Measurements from ENCODE around the gene GPR32.

The GPR32 gene

DNA sequence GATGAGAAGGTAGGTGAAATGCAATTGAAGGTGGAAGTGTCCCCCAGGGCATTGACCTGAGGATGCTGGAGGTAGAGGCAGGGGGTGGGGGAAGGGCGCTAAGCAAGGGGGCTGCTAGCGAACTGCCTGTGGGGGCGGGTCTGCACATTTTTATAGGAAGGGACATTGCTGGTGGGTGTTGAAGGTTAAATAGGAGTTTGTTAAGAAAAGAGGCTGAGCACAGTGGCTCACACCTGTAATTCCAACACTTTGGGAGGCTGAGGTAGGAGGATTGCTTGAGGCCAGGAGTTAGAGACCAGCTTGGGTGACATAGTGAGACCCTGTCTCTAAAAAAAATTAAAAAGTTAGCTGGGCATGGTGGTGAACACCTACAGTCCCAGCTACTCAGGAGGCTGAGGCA lies 14.4 kb downstream of the GPR32 start:
- no peak for DNase-seq

DNA sequence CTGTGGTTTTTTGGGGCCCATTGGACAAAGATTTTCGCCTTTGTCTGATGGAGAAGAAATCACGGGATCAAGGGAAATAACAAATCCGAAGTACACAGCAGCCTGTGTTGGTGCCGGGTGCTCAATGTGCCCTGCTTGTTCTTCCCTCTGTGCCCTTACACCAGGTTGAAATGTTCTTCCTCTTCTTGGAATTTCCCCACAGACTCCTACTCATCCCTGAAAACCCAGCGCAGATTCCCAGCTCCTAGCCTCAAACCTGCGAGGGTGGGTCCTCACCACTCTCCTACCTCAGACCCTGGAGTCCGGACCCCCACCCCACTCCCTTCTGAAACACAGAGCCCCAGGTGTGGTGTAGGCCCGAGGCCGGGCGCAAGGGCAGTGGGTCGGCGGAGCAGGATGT lies 15.1 kb downstream of the GPR32 start:
- no peak for DNase-seq

DNA sequence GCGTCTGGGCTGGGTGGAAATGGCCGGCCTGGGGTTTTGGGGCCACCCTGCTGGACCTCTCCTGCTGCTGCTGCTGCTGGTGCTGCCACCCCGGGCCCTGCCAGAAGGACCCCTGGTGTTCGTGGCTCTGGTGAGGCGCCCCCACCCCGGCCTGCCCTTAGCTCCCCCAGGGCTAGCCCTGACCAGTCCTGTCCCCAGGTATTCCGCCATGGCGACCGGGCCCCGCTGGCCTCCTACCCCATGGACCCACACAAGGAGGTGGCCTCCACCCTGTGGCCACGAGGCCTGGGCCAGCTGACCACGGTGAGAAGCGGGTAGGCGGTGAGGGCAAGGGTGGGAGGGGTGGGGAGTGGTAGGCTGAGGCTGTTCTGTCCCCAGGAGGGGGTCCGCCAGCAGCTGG lies 20.1 kb downstream of the GPR32 start, which contains the start of gene ACP4:
ACP4 (plus strand) TSS at position 20 of the 400 bp plus-strand sequence; CDS start at position 20, 0 bp downstream.
- no peak for DNase-seq

DNA sequence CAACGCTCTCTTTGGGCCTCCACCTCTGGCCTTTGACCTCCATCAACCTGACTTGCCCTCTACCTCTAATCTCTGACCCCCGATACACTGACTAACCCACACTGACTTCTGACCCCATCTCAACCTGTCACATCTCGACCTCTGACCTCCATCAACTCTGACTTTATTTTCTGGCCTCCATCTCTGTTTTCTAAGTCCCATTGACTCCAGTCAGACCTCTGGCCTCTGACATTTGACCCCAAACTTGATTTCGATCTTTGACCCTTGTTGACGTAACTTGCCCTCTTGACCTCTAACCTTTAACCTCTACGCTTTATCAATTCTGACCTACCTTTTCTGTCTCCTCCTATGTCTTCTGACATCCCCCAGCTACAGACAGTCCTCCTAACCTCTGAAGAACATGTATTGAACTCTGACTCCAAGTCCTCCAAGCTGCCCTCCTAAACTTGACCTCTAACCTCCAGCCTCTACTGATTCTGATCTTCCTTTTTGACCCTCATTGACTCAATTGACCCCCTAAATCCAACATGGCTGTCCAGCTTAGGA lies 20.7 kb downstream of the GPR32 start:
- no peak for DNase-seq

DNA sequence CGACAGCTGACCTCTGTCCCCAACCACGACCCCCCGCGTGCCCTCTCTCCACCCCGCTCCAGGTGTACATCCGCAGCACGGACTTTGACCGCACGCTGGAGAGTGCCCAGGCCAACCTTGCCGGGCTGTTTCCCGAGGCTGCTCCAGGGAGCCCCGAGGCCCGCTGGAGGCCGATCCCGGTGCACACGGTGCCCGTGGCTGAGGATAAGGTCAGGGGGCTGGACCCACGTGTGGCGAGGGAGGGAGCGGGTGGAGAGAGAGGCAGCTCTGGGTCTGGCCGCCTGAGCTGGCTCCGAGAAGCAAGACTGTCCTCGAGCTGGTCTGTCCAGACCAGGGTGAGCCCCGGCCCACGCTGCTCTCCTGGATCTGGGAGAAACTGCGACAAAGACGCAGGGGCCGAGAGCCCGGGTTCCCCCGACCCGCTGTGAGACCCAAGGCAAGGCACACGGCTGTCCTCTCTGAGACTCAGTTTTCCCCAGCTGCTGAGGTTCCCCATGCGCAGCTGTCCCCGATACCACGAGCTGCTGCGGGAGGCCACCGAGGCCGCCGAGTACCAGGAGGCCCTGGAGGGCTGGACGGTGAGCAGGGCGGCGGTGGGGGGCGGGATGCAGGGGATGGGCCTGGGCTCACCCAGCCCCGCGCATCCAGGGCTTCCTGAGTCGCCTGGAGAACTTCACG lies 21.5 kb downstream of the GPR32 start:
- no peak for DNase-seq

DNA sequence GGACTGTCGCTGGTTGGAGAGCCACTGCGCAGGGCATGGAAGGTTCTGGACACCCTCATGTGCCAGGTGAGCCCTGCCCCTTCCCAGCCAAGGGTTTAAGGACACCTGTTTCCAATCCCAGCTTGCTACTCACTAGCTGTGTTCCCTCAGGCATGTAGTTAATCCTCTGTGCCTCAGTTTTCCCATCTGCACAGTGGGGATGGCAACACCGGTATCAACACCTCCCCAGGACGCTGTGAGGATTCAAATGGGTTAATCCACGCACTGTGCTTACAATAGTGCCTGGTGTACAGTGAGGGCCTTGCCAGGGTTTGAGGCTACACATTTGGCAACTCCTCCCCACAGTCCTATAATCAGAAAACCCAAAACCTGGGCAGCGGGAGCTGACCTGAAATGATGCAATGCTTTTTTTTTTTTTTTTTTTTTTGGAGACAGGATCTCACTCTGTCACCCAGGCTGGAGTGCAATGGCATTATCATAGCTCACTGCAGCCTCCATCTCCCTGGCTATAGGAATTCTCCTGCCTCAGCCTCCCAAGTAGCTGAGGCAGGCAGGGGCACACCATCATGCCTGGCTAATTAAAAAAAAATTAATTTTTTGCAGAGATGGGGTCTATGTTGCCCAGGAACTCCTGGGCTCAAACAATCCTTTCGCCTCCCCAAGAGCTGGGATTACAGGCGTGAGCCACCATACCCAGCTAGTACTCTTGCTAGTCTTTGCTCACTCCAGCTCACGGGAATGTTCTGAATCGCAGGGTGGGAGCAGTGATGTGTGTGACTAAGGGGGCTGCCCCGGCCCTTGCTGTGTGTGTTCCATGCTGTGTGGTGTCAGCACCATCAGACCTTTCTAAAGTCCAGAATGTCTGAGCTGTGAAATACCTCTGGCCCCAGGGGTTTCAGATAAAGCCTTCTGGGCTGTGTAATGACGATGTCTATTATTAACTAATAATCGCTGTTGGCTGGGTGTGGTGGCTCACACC lies 22.3 kb downstream of the GPR32 start:
- DNase-seq = no peak

DNA sequence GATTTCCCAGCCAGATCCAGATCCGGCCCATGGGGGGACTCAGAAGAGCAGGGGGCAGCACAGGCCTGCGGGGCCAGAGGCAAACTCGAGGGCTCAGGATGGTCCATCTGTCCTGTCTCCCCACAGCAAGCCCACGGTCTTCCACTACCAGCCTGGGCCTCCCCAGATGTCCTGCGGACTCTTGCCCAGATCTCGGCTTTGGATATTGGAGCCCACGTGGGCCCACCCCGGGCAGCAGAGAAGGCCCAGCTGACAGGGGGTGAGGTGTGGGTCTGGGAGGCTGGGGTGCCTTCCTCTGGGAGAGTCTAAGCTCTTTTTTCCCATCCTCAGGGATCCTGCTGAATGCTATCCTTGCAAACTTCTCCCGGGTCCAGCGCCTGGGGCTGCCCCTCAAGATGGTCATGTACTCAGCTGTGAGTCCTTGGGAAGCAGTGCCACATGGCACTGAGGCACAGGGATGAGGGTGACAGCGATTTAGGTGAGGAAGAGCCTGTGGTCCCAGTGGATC lies 23.3 kb downstream of the GPR32 start:
- no peak for DNase-seq

DNA sequence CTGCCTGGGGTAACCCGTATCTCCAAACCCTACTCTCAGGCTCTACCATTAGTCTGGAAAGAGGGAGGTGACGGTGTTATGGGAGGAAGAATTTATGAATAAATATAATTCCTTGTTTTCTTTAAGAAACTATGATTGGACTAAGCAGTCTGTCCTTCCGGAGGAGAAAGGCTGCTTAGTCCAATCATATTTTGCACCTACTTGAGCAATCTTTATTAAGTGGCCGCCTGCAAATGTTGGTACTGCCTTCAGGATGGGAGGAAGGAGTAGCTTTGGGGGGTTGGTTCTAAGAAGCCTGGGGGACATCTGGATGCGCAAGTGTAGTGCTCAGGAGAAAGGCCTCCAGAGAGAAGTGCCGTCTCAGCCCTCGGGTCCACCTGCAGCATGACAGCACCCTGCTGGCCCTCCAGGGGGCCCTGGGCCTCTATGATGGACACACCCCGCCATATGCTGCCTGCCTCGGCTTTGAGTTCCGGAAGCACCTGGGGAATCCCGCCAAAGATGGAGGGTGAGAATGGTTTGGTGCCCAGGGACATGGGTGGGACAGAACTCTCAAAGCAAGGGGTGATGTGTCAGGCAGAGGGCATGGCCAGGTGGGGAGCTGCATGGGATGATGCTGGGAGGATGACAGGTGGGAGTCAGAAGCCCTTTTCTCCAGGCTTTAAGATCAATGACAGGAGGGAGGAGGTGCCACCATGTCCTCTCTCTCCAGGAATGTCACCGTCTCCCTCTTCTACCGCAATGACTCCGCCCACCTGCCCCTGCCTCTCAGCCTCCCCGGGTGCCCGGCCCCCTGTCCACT lies 24.0 kb downstream of the GPR32 start:
- DNase-seq = peak; percentile 30 to 41

DNA sequence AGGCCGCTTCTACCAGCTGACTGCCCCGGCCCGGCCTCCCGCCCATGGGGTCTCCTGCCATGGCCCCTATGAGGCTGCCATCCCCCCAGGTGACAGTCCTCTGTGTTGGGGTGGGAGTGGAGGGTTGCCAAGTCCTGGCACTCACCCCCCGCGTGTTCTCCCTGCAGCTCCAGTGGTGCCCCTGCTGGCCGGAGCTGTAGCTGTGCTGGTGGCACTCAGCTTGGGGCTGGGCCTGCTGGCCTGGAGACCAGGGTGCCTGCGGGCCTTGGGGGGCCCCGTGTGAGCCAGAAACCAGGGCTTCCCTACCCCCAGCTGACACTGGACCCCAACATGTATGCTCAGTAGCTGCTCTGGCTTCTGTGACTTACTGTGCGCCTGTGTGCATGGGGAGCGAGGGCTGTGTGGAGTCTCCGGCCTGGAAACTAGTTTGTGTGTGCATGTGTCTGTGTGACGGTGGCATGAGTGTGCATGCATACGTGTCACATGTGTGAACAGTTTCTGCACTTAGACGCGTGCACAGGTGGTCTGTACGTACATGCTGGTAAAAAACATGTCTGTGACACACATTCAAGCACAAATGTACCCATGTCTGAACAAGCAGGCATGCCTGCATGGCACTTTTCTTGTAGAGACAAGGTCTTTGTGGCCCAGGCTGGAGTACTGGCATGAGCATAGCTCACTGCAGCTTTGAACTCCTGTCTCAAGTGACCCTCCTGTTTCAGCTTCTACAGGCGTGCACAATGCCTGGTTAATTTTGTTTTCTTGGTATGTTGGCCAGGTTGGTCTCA lies 24.8 kb downstream of the GPR32 start:
- DNase-seq = no peak

DNA sequence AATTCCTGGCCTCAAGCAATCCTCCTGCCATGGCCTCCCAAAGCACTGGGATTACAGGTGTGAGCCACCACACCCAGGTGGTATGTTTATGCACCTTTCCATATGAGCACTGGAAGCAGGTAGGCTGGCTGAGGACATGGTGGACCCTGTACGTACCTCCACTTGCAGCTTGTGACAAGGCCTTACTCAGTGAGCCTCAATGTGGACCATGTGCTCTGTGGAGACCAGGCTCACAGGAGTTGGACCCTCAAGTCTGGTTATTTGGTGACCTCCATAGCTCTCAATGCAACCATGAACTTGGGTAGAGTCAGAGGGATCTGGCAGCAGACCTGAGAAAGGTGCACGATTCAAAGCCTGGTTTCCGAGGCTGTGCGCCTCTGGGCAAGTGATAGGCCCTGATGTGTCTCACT lies 25.4 kb downstream of the GPR32 start:
- no peak for DNase-seq

DNA sequence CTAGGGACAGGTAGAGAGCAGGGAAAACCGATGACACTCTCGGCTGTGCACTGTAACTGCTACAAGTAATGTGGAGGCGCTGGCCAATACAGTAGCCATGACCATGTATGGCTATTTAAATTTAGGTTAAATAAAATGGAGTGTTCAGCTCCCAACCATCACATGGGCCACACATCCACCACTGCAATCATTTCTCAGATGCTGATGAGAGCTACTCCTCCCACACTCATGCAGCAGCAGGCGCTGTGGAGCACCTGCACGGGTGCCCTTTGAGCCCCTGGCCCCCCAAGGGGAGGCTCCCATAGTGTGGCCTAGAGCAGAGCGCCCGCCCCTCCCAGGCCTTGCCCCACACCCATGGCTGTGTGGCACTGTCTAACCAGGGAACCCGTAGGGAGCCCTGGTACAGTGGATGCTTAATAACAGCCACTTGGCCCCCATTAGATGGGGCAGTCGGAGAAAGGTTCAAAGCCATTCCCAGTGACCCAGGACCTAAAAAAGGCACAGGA lies 25.9 kb downstream of the GPR32 start:
- peak in 1 of 2 experiments; percentile 31 for DNase-seq

DNA sequence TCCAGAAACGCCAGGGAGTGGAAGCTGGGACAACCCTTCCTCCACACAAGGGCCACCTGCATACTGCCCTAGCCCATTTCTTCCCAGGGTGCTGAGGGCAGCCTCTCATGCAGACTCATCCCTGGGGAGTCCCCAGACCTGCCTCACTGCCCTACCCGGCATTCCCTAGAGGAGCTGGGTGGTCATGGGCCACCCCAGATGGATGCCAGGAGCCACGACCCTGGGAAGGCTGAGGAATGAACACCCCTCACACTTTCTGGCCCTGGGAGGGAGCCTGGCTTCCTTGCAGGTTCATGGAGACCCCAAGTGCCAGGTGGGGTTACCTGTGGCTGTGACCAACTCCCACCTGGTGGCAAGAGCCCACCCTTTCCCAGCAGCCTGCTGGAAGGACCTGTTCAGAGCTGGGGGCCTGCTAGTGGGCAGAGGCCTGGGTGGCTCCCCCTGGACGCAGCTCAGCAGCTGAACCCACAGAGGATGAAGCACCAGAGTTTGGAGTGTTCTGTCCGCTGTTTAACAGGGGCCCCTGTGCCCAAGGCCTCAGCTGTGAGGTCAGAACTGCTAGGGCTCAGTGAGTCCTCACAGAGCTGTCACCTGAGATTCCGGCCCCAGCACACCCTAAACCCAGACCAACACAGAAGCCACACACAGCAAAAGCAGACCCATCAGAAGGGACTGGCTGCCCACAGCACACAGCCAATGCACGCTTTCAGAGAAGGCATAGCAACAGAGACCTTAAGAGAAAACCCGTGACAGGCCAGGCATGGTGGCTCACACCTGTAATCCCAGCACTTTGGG lies 26.6 kb downstream of the GPR32 start:
- DNase-seq = no peak

DNA sequence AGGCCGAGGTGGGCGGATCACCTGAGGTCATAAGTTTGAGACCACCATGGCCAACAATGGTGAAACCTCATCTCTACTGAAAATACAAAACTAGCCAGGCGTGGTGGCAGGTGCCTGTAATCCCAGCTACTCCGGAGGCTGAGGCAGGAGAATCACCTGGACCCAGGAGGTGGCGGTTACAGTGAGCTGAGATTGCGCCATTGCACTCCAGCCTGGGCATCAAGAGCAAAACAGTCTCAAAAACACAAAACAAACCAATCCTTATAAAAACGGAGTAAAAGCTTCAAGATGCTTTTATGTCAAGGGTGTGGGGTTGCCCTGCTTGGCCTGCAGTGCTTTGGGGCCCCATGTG lies 27.1 kb downstream of the GPR32 start:
- DNase-seq = no peak

DNA sequence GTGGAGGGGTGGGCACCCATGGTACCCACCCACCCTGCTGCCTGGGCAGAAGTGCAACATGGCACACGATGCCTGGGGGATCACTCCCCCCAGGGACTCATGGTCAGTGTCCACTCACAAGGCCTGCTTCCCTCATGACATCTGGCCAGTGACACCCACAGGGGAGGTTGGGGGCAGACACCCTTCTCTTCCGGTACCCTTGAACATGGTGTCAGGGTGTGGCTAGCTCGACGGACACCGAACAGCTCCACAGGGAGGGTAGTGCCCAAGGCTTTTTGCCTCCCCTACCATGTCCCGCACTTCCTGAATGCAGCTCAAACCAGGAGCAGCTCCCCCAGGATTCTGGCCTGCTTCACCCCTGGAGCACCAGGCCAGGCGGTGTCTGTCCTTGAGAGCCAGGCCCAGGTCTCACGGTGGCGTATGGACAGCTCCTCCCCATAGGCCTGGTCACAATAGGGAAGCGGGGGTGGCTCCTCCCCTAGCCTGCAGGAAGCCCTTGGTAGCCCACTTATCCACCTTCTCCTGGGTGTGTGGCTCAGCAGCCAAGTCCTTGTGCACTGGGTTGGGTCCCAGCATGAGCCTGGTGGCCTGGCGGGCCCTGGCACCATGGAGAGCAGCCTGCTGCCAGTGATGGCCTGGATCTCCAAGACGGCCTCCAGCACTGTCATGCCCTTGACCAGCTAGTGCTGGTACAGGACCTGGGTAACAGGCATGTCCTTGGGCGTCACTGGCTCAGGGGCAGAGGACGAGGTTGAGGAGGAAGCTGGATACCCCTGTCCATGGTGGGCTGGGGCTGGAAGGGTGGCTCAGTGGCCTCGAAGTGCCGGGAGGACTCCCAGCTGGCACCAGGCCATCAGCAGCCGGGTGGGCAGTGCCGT lies 27.8 kb downstream of the GPR32 start:
- no peak for DNase-seq

DNA sequence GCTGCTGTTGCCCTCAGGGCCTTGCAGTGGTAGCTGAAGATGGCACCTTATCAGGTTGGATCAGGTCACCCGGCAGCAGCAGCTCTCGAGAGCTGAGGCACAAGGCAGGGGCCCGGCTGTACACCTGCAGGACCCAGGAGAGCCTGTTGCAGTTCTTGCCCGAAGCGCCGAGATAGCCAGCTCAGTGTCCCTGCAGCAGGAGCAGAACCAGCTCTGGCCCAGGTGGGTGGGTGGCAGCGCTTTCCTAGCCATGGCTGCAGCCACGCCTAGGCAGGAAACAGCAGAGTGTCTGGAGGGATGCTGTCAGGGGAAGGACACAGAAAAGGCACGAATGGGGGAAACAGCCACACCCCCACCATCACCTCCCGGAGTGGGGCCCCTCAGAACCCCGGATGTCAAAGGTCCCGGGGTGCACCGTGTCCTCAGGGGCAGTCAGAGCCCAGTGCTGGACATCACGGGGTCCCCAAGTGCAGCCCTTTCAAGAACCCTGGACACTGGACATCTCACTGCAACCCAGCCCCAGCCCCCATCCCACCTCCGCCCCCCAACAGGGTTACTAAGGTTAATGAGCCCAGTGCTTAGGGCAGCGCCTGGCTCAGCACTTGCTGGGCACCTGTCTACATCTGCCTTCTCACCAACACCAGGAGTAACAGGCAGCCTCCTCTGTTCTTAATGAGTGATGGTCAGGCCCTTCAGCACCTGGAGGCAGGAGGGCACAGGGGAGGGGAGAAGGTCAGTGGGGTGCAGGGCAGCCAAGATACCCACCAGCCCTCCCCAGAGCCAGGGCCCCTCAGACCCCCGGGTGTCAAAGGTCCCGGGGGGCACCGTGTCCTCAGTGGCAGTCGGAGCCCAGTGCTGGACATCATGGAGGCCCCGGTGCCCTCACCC lies 28.6 kb downstream of the GPR32 start:
- DNase-seq = no peak

DNA sequence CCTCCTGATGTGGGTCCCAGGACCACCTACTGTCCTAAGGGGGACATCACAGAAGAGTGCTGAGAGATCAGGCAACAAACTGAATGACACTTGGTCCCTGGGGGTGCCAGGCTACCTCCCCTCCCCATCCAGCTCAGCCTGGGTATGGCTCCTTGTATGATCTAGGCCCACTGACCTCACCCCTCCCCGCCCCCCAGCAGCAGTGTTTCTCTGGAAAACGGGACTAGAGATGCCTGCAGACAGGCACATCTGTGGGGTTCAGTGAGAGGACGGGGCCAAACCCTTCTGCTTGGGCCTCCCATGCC lies 29.2 kb downstream of the GPR32 start:
- no peak for DNase-seq

DNA sequence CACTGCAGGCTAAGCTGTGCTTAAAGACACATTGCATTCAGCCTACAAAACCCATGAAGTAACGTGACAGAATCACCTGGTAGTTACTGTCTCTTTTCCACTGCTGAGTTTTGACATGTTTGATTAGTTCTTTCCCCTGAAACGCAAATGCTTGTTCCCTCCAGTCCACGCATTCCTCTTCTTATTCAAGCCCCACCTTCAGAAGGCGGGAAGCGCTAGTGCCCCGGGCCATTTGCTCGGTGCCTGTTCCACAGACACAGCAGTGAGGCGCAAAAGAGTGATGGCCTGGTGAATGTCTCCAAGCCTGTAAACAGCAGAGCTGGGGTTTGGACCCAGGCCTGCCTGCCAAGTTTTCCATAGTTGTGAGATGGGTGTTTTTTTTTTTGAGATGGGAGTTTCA lies 30.8 kb downstream of the GPR32 start:
- DNase-seq = no peak

DNA sequence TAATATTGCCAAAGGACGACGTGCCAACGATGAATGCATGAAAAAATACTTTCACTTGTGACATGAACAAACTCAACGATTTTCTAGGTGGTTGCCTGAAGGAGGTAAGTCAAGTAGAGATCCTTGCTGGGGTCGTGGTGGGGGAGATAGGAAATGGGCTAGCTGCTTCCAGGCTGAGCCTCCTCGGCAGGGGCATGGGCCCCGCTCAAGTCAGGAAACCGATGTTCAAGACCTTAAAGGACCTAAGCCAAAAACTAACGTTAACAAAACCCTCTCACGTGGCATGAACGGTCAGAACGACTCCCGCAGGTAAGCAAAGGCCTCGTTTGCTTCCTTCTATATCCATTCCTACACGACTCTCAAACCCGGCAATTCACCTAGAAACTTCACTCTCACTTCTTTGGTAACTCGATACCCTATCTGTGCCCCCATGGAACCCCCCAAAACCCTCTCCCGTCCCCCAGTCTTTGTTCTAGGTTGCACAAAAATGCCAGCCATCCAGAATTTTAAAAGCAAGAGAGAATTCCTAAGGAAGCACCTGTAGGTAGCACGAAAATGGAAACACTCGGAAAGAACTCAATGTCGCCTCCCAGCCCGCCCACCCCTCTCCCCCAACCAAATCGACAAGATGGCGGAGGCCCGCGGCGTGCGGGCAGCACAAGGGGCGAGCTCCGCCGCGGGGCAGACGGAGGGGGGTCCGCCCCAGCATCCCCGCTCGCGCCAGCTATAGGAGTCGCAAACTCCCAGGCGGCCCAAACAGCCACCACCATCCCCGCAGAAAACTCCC lies 33.6 kb downstream of the GPR32 start:
- DNase-seq = peak in 1 of 2 experiments; percentile 46
